H9 (cell line): ENCODE results near the gene DENND5B. TPM values are rescaled to one million over a fixed set of nuclear protein-coding genes. Genes with fewer than 3 reads are reported as not detected.

Experiments used
- DNase-seq: peaks from one replicate; pipeline ENCODE4 v3.0.0-alpha.2; 2017
- H2AFZ ChIP-seq: one replicate; pipeline ENCODE4 v1.6.1; 2013; ENCODE audit warnings: mild to moderate bottlenecking, low read length, control low read depth, moderate library complexity
- H2AK5ac ChIP-seq: 2 replicates; pipeline ENCODE4 v1.6.1; 2013; ENCODE audit warnings: low read length, control low read depth, mixed read lengths; ENCODE audit not compliant: insufficient read length
- H2BK120ac ChIP-seq: one replicate; pipeline ENCODE4 v1.6.1; 2013; ENCODE audit warnings: low read depth, mild to moderate bottlenecking, low read length, control low read depth, inconsistent platforms; ENCODE audit not compliant: poor library complexity, severe bottlenecking
- H2BK12ac ChIP-seq: 2 replicates; pipeline ENCODE4 v1.6.1; 2013; ENCODE audit warnings: low read length, control low read depth, mixed read lengths, low read depth; ENCODE audit not compliant: insufficient read length
- H2BK15ac ChIP-seq: 2 replicates; pipeline ENCODE4 v1.6.1; 2013; ENCODE audit warnings: low read depth, low read length, control low read depth
- H2BK20ac ChIP-seq: one replicate; pipeline ENCODE4 v1.6.1; 2013; ENCODE audit warnings: low read depth, mild to moderate bottlenecking, low read length, control low read depth, inconsistent platforms; ENCODE audit not compliant: poor library complexity, severe bottlenecking
- H2BK5ac ChIP-seq: 2 replicates; pipeline ENCODE4 v1.6.1; 2013; ENCODE audit warnings: low read length, control low read depth, mixed read lengths; ENCODE audit not compliant: insufficient read length
- H3K14ac ChIP-seq: 2 replicates; pipeline ENCODE4 v1.6.1; 2013; ENCODE audit warnings: low read length, control low read depth; ENCODE audit not compliant: insufficient read depth
- H3K18ac ChIP-seq: 2 replicates; pipeline ENCODE4 v1.6.1; 2013; ENCODE audit warnings: low read depth, mild to moderate bottlenecking, mixed read lengths, low read length, control low read depth; ENCODE audit not compliant: insufficient read length
- H3K23ac ChIP-seq: 2 replicates; pipeline ENCODE4 v1.6.1; 2013; ENCODE audit warnings: low read length, control low read depth, mixed read lengths, low read depth; ENCODE audit not compliant: insufficient read length
- H3K23me2 ChIP-seq: 2 replicates; pipeline ENCODE4 v1.6.1; 2013; ENCODE audit warnings: low read depth, mild to moderate bottlenecking, mixed read lengths, low read length, control low read depth; ENCODE audit not compliant: insufficient read length, poor library complexity, severe bottlenecking
- H3K27ac ChIP-seq: 2 replicates; pipeline ENCODE4 v1.5.1; 2013; ENCODE audit warnings: low read length, control low read depth, mixed read lengths, low read depth; ENCODE audit not compliant: insufficient read length
- H3K27me3 ChIP-seq: 2 replicates; pipeline ENCODE4 v1.6.1; 2013; ENCODE audit warnings: low read length, control low read depth, inconsistent platforms; ENCODE audit not compliant: insufficient read depth
- H3K4ac ChIP-seq: 2 replicates; pipeline ENCODE4 v1.6.1; 2013; ENCODE audit warnings: low read depth, mild to moderate bottlenecking, control low read depth, inconsistent platforms, low read length, moderate library complexity
- H3K4me1 ChIP-seq: 2 replicates; pipeline ENCODE4 v1.6.1; 2013; ENCODE audit warnings: low read length, control low read depth, inconsistent platforms; ENCODE audit not compliant: insufficient read depth
- H3K4me2 ChIP-seq: 2 replicates; pipeline ENCODE4 v1.6.1; 2013; ENCODE audit warnings: low read length, control low read depth, mixed read lengths; ENCODE audit not compliant: insufficient read length, insufficient read depth
- H3K56ac ChIP-seq: 2 replicates; pipeline ENCODE4 v1.6.1; 2013; ENCODE audit warnings: low read depth, mild to moderate bottlenecking, mixed read lengths, low read length, control low read depth; ENCODE audit not compliant: insufficient read length
- H3K79me1 ChIP-seq: 2 replicates; pipeline ENCODE4 v1.6.1; 2013; ENCODE audit warnings: low read depth, mild to moderate bottlenecking, moderate library complexity, low read length, control low read depth, inconsistent platforms; ENCODE audit not compliant: insufficient read depth, poor library complexity, severe bottlenecking
- H3K79me2 ChIP-seq: 2 replicates; pipeline ENCODE4 v1.6.1; 2013; ENCODE audit warnings: low read length, control low read depth, inconsistent platforms; ENCODE audit not compliant: insufficient read depth
- H3K9ac ChIP-seq: 2 replicates; pipeline ENCODE4 v1.6.1; 2013; ENCODE audit warnings: low read length, control low read depth, mixed read lengths; ENCODE audit not compliant: insufficient read length; ENCODE audit errors: extremely low read depth
- H3K9me3 ChIP-seq: one replicate; pipeline ENCODE4 v1.6.1; 2013; ENCODE audit warnings: low read depth, low read length, inconsistent platforms; ENCODE audit not compliant: control insufficient read depth
- H3T11ph ChIP-seq: one replicate; pipeline ENCODE4 v1.6.1; 2013; ENCODE audit warnings: mild to moderate bottlenecking, low read length, control low read depth, inconsistent platforms
- H4K20me1 ChIP-seq: one replicate; pipeline ENCODE4 v1.6.1; 2013; ENCODE audit not compliant: control insufficient read depth, insufficient read length, insufficient read depth
- H4K5ac ChIP-seq: 2 replicates; pipeline ENCODE4 v1.6.1; 2013; ENCODE audit warnings: low read depth, mild to moderate bottlenecking, mixed read lengths, low read length, control low read depth; ENCODE audit not compliant: insufficient read length
- H4K8ac ChIP-seq: replicated peaks from 2 replicates; pipeline ENCODE4 v1.6.1; 2013; ENCODE audit warnings: low read length, control low read depth, mixed read lengths, low read depth; ENCODE audit not compliant: insufficient read length
- H4K91ac ChIP-seq: 2 replicates; pipeline ENCODE4 v1.6.1; 2013; ENCODE audit warnings: low read depth, mild to moderate bottlenecking, moderate library complexity, mixed read lengths, low read length, control low read depth; ENCODE audit not compliant: insufficient read length
- H3K27ac Mint-ChIP-seq, 3 experiments: 2 replicates in 2 of 3; 3 replicates in 1 of 3; pipeline ENCODE4 v1.8.0; 2020 to 2021; ENCODE audit warnings: mixed read lengths in 3 of 3, mild to moderate bottlenecking in 1 of 3, moderate library complexity in 1 of 3
- H3K27me3 Mint-ChIP-seq: 2 replicates; pipeline ENCODE4 v1.8.0; 2021; ENCODE audit warnings: low read depth, mild to moderate bottlenecking, moderate library complexity, mixed read lengths
- H3K36me3 Mint-ChIP-seq, 3 experiments: 2 replicates in 2 of 3; 3 replicates in 1 of 3; pipeline ENCODE4 v1.8.0; 2020 to 2021; ENCODE audit warnings: low read depth in 3 of 3, mixed read lengths in 3 of 3; ENCODE audit not compliant: insufficient read depth in 1 of 3
- H3K4me1 Mint-ChIP-seq, 2 experiments: 2 replicates each; pipeline ENCODE4 v1.8.0; 2020; ENCODE audit warnings: mixed read lengths in 2 of 2
- H3K4me3 Mint-ChIP-seq, 2 experiments: 2 replicates in 1 of 2; 3 replicates in 1 of 2; pipeline ENCODE4 v1.8.0; 2020 to 2021; ENCODE audit warnings: mild to moderate bottlenecking in 2 of 2, mixed read lengths in 2 of 2, moderate library complexity in 1 of 2
- H3K9me3 Mint-ChIP-seq, 2 experiments: 2 replicates in 1 of 2; 3 replicates in 1 of 2; pipeline ENCODE4 v1.8.0; 2020; ENCODE audit warnings: mild to moderate bottlenecking in 2 of 2, mixed read lengths in 2 of 2, moderate library complexity in 1 of 2
- WGBS: extraction: QIAGEN DNeasy Blood & Tissue Kit; methylation state at CpG from one replicate; pipeline ENCODE4 v1.1.7; 2013; ENCODE audit warnings: missing lambda C conversion rate, low lambda C conversion rate, mixed read lengths; ENCODE audit not compliant: insufficient read length; ENCODE audit errors: extremely low coverage; 5-methylcytosine and 5-hydroxymethylcytosine counted together
- total RNA-seq: library from RNA; stranded (reverse); gene quantifications from 2 replicates; pipeline ENCODE4 v1.2.1, GENCODE V29; 2021
- TF ChIP-seq, protein P1 (sequence below): fragments of 200-600 bp; sonication (generic); conservative IDR thresholded peaks from 3 replicates; pipeline ENCODE4 v1.8.0; 2021; ENCODE audit warnings: antibody characterized with exemption, mild to moderate bottlenecking

The DENND5B gene
- total RNA-seq, 1 experiment from 2014 or later: 13.4 TPM

DNA sequence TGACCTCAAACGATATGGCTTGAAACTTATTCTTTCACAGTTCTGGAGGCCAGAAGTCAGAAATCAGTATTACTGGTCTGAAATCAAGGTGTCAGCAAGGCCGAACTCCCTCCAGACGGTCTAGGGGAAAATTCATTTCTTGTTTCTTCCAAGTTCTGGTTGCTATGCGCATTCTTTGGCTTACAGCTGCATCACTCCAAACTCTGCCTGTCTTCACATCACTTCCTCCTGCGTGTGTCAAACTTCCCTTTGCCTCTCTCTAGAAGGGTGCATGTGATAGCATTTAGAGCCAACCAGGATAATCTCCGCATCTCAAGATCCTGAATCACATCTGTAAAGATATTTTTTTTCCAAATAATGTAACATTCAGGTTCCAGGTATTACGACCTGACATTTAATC lies 62.8 kb downstream of the DENND5B start:
- TF ChIP-seq, protein P1, sequence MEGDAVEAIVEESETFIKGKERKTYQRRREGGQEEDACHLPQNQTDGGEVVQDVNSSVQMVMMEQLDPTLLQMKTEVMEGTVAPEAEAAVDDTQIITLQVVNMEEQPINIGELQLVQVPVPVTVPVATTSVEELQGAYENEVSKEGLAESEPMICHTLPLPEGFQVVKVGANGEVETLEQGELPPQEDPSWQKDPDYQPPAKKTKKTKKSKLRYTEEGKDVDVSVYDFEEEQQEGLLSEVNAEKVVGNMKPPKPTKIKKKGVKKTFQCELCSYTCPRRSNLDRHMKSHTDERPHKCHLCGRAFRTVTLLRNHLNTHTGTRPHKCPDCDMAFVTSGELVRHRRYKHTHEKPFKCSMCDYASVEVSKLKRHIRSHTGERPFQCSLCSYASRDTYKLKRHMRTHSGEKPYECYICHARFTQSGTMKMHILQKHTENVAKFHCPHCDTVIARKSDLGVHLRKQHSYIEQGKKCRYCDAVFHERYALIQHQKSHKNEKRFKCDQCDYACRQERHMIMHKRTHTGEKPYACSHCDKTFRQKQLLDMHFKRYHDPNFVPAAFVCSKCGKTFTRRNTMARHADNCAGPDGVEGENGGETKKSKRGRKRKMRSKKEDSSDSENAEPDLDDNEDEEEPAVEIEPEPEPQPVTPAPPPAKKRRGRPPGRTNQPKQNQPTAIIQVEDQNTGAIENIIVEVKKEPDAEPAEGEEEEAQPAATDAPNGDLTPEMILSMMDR: no peak
- Histone ChIP-seq H3K23me2 (no peaks in the 10 kb centered on the region), H3K9ac (no peak overlapping the region), H2BK12ac (no peak overlapping the region), H2AK5ac (no peak overlapping the region), H3K18ac (no peak overlapping the region), H3K27ac (no peak overlapping the region), H3K27me3 (no peaks in the 10 kb centered on the region), H3T11ph (no peak overlapping the region), H3K4ac (no peak overlapping the region), H3K79me2 (no peaks in the 10 kb centered on the region), H3K4me1 (no peaks in the 10 kb centered on the region; the same call in 1 of the 2 replicates), H2AFZ (no peak overlapping the region), H3K9me3 (no peaks in the 10 kb centered on the region), H2BK120ac (no peak overlapping the region), H4K5ac (no peak overlapping the region), H3K56ac (no peak overlapping the region), H3K14ac (no peak overlapping the region), H3K4me2 (no peak overlapping the region), H4K8ac (no peak overlapping the region), H2BK5ac (no peak overlapping the region), H4K20me1 (no peaks in the 10 kb centered on the region), H4K91ac (no peak overlapping the region), H2BK15ac (no peak overlapping the region), H3K79me1 (no peaks in the 10 kb centered on the region), H2BK20ac (no peak overlapping the region), H3K23ac (peak overlapping the region; percentile 83)
- no peak for DNase-seq
- Mint-ChIP-seq H3K4me3 (no peak overlapping the region), H3K9me3 (no peaks in the 10 kb centered on the region), H3K27me3 (no peaks in the 10 kb centered on the region), H3K4me1 (peaks cover 42 to 47% of the 10 kb centered on the region in 2 experiments), H3K36me3 (no peaks in the 10 kb centered on the region; a peak in 1 of 7 replicates), H3K27ac (no peak overlapping the region)
- no CpG with 5 or more reads among the region's 7 CpGs for WGBS
